Measurements from ENCODE around the gene OR1D5. TPM values are rescaled to one million over a fixed set of nuclear protein-coding genes. Genes with fewer than 3 reads are reported as not detected.

OR1D5 gene
- total and polyA plus RNA-seq, 2 of the 8 experiments (the other 6 are each of a cell fraction or from before 2014, with no cell fraction given), result not detected

DNA sequence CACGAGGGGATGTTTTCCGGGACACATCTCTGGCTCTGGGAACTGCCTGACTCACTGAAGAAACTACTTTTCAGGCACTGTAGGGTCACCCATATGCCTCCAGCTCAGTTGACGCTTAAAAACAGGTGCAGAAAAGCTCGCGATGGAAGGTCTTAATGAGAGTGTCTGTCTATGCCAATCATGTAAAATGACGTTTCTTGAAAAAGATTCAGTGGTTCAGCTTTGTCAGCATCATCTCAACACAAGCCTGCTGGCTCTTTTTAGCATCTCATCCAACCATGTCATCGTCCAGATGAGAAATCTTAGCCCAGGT, 27.5 kb downstream of the OR1D5 start:
- no peak overlapping the region for H2BK20ac ChIP-seq (ENCODE audit: low read length)
- H3K27ac ChIP-seq (ENCODE audit: low read depth, low read length), result no peak overlapping the region
- no peak overlapping the region for H4K8ac ChIP-seq (ENCODE audit: extremely low read depth, insufficient read depth, low read length)
- H3K79me2 ChIP-seq (ENCODE audit: control insufficient read depth in 1 of 2, insufficient read depth in 2 of 2, low read length in 2 of 2), result no peaks in the 10 kb centered on the region
- H3K14ac ChIP-seq (ENCODE audit: insufficient read length), result no peak overlapping the region
- H4K91ac ChIP-seq (replicated peaks; ENCODE audit: insufficient read length, low read length), result no peak overlapping the region
- peaks cover 0 to 4% (median under 1%) of the 10 kb centered on the region in 4 experiments; a peak in 1 of 8 replicates for H3K36me3 ChIP-seq (ENCODE audit: control insufficient read depth in 2 of 4, insufficient read depth in 4 of 4, low read length in 3 of 4)
- ChIA-PET POLR2A (ENCODE audit: partially characterized antibody) (interaction anchor here (1.3 kb wide), 1 partner anchor 9 kb away, joined by 5 read pairs; no protein-coding TSS in a partner anchor), CTCF (ENCODE audit: partially characterized antibody) (interaction anchor here (0.6 to 1.5 kb wide), 5 partner anchors 9 to 329 kb away, joined by 3 to 5 read pairs (median 3); no protein-coding TSS in a partner anchor)
- H3K4me3 ChIP-seq (ENCODE audit: extremely low read depth in 1 of 4, insufficient read depth in 2 of 4, low read depth in 3 of 4, low read length in 4 of 4), result no peak overlapping the region
- no peaks in the 10 kb centered on the region for H3K9me3 ChIP-seq (ENCODE audit: insufficient read depth in 2 of 2, low read depth in 1 of 2, low read length in 1 of 2)
- no peaks in the 10 kb centered on the region for H3K27me3 ChIP-seq (replicated peaks in 1 of 4; ENCODE audit: control insufficient read depth in 3 of 4, extremely low read depth in 1 of 4, insufficient read depth in 3 of 4, low read length in 3 of 4)
- H4K5ac ChIP-seq (ENCODE audit: insufficient read length, low read depth, low read length), result no peak overlapping the region
- H3K4me2 ChIP-seq (ENCODE audit: insufficient read depth in 1 of 2, low read depth in 2 of 2, low read length in 2 of 2), result no peak overlapping the region
- H3K4me1 ChIP-seq (replicated peaks in 1 of 4; ENCODE audit: control insufficient read depth in 3 of 4, insufficient read depth in 4 of 4, low read length in 3 of 4), result no peaks in the 10 kb centered on the region; a peak in 1 of 7 replicates
- no peaks in the 10 kb centered on the region for H3K23me2 ChIP-seq (ENCODE audit: low read depth, low read length)
- no peak overlapping the region for H3K4ac ChIP-seq (replicated peaks; ENCODE audit: insufficient read length, low read depth, low read length)
- H3K23ac ChIP-seq (ENCODE audit: insufficient read length), result no peak overlapping the region
- H2BK15ac ChIP-seq (ENCODE audit: low read length), result no peak overlapping the region
- FAIRE-seq (no peak), DNase-seq (ENCODE audit: low read depth in 1 of 2, low spot score in 2 of 2) (no peak)
- H3K79me1 ChIP-seq (ENCODE audit: low read depth, low read length), result no peaks in the 10 kb centered on the region
- no peak overlapping the region for H2AK5ac ChIP-seq (ENCODE audit: low read depth, low read length)
- no peak overlapping the region for H2AFZ ChIP-seq (ENCODE audit: low read length)
- no peak overlapping the region for H2BK12ac ChIP-seq (ENCODE audit: low read depth, low read length)
- H3K18ac ChIP-seq (ENCODE audit: extremely low read depth, low read length), result no peak overlapping the region
- H4K20me1 ChIP-seq (replicated peaks in 1 of 2; ENCODE audit: control insufficient read depth in 1 of 2, insufficient read depth in 2 of 2, low read length in 2 of 2), result peaks cover 2% of the 10 kb centered on the region in 2 experiments
- H3K9ac ChIP-seq (replicated peaks in 1 of 4; ENCODE audit: extremely low read depth in 1 of 4, low read depth in 3 of 4, low read length in 3 of 4), result no peak overlapping the region
- H3K56ac ChIP-seq (replicated peaks; ENCODE audit: insufficient read length, low read depth, low read length), result no peak overlapping the region
- WGBS, 2 experiments (ENCODE audit: extremely low coverage in 1 of 2, insufficient coverage in 1 of 2, insufficient read length in 1 of 2, insufficient replicate concordance in 2 of 2, low coverage in 1 of 2, low lambda C conversion rate in 2 of 2, missing lambda C conversion rate in 1 of 2), result 82% methylated on average over 7 of the region's 7 CpGs; no CpG with 5 or more reads in 1 of the 2 experiments
- no peak overlapping the region for H2BK120ac ChIP-seq (replicated peaks; ENCODE audit: low read depth, low read length)
- no peak overlapping the region for H2BK5ac ChIP-seq (ENCODE audit: low read depth, low read length)
- TF ChIP-seq TAF7 (optimal IDR thresholded peaks at IDR 0.05; ENCODE audit: borderline replicate concordance, low read depth, low read length) (no peak), POLR2A (IDR thresholded peaks at IDR 0.05; ENCODE audit: control extremely low read depth in 1 of 2, low read depth in 2 of 2, low read length in 2 of 2) (no peak), SUZ12 (IDR thresholded peaks at IDR 0.05; ENCODE audit: low read length) (no peak), BCL11A (IDR thresholded peaks at IDR 0.05; ENCODE audit: low read depth in 2 of 2, low read length in 2 of 2) (no peak), CEBPB (IDR thresholded peaks at IDR 0.05; ENCODE audit: low read depth, low read length) (no peak), SIN3A (conservative IDR thresholded peaks at IDR 0.05 in 1 of 2, IDR thresholded peaks at IDR 0.05 in 1 of 2; ENCODE audit: low read depth in 1 of 2, low read length in 2 of 2) (no peak), JUN (IDR thresholded peaks at IDR 0.05; ENCODE audit: low read depth, low read length) (no peak), TCF12 (IDR thresholded peaks at IDR 0.05; ENCODE audit: low read depth, low read length) (no peak)
- TF ChIP-seq, protein P1, sequence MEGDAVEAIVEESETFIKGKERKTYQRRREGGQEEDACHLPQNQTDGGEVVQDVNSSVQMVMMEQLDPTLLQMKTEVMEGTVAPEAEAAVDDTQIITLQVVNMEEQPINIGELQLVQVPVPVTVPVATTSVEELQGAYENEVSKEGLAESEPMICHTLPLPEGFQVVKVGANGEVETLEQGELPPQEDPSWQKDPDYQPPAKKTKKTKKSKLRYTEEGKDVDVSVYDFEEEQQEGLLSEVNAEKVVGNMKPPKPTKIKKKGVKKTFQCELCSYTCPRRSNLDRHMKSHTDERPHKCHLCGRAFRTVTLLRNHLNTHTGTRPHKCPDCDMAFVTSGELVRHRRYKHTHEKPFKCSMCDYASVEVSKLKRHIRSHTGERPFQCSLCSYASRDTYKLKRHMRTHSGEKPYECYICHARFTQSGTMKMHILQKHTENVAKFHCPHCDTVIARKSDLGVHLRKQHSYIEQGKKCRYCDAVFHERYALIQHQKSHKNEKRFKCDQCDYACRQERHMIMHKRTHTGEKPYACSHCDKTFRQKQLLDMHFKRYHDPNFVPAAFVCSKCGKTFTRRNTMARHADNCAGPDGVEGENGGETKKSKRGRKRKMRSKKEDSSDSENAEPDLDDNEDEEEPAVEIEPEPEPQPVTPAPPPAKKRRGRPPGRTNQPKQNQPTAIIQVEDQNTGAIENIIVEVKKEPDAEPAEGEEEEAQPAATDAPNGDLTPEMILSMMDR (IDR thresholded peaks at IDR 0.05; ENCODE audit: control extremely low read depth in 1 of 3, insufficient read depth in 1 of 3, low read depth in 1 of 3, low read length in 3 of 3), result no peak
- TF ChIP-seq, protein P2, sequence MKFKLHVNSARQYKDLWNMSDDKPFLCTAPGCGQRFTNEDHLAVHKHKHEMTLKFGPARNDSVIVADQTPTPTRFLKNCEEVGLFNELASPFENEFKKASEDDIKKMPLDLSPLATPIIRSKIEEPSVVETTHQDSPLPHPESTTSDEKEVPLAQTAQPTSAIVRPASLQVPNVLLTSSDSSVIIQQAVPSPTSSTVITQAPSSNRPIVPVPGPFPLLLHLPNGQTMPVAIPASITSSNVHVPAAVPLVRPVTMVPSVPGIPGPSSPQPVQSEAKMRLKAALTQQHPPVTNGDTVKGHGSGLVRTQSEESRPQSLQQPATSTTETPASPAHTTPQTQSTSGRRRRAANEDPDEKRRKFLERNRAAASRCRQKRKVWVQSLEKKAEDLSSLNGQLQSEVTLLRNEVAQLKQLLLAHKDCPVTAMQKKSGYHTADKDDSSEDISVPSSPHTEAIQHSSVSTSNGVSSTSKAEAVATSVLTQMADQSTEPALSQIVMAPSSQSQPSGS (IDR thresholded peaks at IDR 0.05; ENCODE audit: low read length), result no peak
